Measurements from ENCODE around the gene AMY2B. TPM values are rescaled to one million over a fixed set of nuclear protein-coding genes. Genes with fewer than 3 reads are reported as not detected.
"Not testable (repeated sequence)": the region's sequence is repeated elsewhere in the genome, so short reads cannot be mapped to it uniquely, and the experiment has no call there.

AMY2B gene
- total RNA-seq, 1 donor, result 10.1 TPM

DNA sequence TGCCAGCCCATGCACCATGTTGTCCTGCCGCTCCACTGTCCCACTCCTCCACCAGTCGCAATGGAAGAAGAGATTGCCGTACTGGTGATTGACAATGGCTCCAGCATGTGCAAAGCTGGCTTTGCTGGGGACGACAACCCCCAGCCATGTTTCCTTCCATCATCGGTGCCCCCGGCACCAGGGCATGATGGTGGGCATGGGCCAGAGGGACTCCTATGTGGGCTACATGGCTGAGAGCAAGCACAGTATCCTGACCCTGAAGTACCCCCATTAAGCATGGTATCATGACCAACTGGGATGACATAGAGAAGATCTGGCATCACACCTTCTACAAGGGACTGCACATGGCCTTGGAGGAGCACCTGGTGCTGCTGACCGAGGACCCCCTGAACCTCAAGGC lies 1.9 kb upstream of the AMY2B start:
- H3K4me3 ChIP-seq (ENCODE audit: low read depth, low read length), result no peak overlapping the region
- TF ChIP-seq, protein P1, sequence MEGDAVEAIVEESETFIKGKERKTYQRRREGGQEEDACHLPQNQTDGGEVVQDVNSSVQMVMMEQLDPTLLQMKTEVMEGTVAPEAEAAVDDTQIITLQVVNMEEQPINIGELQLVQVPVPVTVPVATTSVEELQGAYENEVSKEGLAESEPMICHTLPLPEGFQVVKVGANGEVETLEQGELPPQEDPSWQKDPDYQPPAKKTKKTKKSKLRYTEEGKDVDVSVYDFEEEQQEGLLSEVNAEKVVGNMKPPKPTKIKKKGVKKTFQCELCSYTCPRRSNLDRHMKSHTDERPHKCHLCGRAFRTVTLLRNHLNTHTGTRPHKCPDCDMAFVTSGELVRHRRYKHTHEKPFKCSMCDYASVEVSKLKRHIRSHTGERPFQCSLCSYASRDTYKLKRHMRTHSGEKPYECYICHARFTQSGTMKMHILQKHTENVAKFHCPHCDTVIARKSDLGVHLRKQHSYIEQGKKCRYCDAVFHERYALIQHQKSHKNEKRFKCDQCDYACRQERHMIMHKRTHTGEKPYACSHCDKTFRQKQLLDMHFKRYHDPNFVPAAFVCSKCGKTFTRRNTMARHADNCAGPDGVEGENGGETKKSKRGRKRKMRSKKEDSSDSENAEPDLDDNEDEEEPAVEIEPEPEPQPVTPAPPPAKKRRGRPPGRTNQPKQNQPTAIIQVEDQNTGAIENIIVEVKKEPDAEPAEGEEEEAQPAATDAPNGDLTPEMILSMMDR (IDR thresholded peaks at IDR 0.05; ENCODE audit: insufficient read depth, low read length), result no peak
- DNase-seq (ENCODE audit: low read depth), result no peak

GRCh38 chr1:103576065-103576464 lies 4.7 kb downstream of the AMY2B start:
- DNase-seq (ENCODE audit: low read depth), result peak; percentile 31
- TF ChIP-seq, protein P1 (IDR thresholded peaks at IDR 0.05; ENCODE audit: insufficient read depth, low read length), result no peak
- H3K4me3 ChIP-seq (ENCODE audit: low read depth, low read length), result no peak overlapping the region

GRCh38 chr1:103576784-103577183 lies 5.4 kb downstream of the AMY2B start:
- DNase-seq (ENCODE audit: low read depth); H3K4me3 ChIP-seq (ENCODE audit: low read depth, low read length): not testable (repeated sequence)

DNA sequence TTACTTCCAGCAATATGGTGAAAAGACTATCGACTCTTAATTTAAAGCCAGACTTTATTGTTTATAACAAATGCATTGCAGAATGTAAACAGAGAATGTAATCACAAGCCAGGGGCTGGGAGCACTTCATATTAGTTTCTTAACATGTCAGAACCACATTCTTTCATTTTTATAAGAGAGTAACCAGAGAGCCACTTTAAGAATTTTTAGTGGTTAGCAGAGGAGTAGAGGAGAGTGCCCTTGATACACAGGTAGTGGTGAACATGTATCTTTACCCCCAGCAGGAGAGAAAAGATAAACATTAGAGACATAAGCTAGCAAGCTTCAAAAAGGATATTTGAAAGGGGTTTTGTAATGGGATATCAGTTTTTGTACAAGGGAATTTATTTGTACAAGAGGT lies 11.1 kb downstream of the AMY2B start:
- H3K4me3 ChIP-seq (ENCODE audit: low read depth, low read length), result no peak overlapping the region
- TF ChIP-seq, protein P1 (IDR thresholded peaks at IDR 0.05; ENCODE audit: insufficient read depth, low read length), result no peak
- no peak for DNase-seq (ENCODE audit: low read depth)

DNA sequence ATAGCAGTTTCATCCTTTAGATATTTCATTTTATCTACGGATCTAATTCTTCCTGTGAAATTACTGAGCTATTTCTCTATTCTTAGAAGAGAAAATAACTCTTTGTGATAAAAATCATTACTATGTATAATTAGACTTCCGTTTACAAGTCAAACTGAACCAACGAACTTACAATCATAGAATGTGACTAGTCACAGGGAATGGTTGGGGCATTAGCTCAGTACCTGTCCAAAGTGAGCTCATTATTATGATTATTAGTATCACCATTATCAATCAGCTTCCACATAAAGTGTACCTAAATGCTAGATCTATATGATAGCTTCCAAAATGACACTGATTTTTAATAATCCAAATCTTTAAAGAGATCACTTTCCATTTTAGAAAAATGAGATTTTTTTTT lies 12.5 kb downstream of the AMY2B start:
- TF ChIP-seq, protein P1 (IDR thresholded peaks at IDR 0.05; ENCODE audit: insufficient read depth, low read length), result no peak
- no peak for DNase-seq (ENCODE audit: low read depth)
- H3K4me3 ChIP-seq (ENCODE audit: low read depth, low read length), result no peak overlapping the region

DNA sequence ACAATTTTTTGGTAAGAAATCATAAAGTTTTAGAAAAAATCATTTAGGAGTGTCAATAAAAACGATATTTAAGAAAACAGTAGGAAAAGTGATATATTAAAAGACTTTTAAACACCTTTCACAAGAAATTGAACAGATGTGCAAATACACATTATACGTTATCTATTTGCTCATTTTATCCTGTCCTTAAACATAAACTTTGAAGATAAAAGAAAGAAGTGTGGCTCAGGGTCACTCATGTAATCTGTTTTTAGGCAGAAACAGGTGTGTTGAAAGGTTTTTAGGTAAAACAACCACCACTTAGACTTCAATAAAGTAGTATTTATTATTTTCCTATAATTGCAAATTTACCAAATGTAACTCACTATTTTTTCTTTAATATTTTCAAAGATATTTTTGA lies 13.1 kb downstream of the AMY2B start:
- TF ChIP-seq, protein P1 (IDR thresholded peaks at IDR 0.05; ENCODE audit: insufficient read depth, low read length), result no peak
- no peak for DNase-seq (ENCODE audit: low read depth)
- no peak overlapping the region for H3K4me3 ChIP-seq (ENCODE audit: low read depth, low read length)

GRCh38 chr1:103602740-103603139 lies 31.4 kb downstream of the AMY2B start:
- not testable (repeated sequence) for H3K4me3 ChIP-seq (ENCODE audit: low read depth, low read length); DNase-seq (ENCODE audit: low read depth)

- no peak overlapping the region for H3K4me3 ChIP-seq (ENCODE audit: low read depth, low read length)
- TF ChIP-seq, protein P1 (IDR thresholded peaks at IDR 0.05; ENCODE audit: insufficient read depth, low read length), result no peak
- no peak for DNase-seq (ENCODE audit: low read depth)
Observed at GRCh38 chr1:103616362-103616761, 45.0 kb downstream of the AMY2B start.

GRCh38 chr1:103616994-103617477 lies 45.6 kb downstream of the AMY2B start, which contains the start of gene AMY2A:
TSS of gene AMY2A (plus strand) at chr1:103617427. CDS start at chr1:103617441, 14 bp downstream.
- H3K4me3 ChIP-seq (ENCODE audit: low read depth, low read length); DNase-seq (ENCODE audit: low read depth): not testable (repeated sequence)

GRCh38 chr1:103627436-103627835 lies 56.0 kb downstream of the AMY2B start:
- DNase-seq (ENCODE audit: low read depth); H3K4me3 ChIP-seq (ENCODE audit: low read depth, low read length): not testable (repeated sequence)

Measured in fibroblast of the aortic adventitia (primary cell).